GM12878 (cell line): Measurements from ENCODE around the gene NXPH1. TPM values are rescaled to one million over a fixed set of nuclear protein-coding genes. Genes with fewer than 3 reads are reported as not detected.

Experiments used
- ATAC-seq: fragments of 200-7000 bp; cut with Tn5 transposase; 3 replicates; pipeline ENCODE4 v1.9.1; 2020; ENCODE audit warnings: mild to moderate bottlenecking, moderate library complexity
- BruUV-seq: library from RNA; stranded (reverse); fragments of 400-500 nt; replicated peaks from 2 replicates; lab custom pipeline; 2021; lab: Mats Ljungman, UMichigan
- CTCF ChIA-PET: fragments of 300-600 bp; sonication (Branson Sonifier 250); formaldehyde crosslinking; extraction: SDS; loops from one replicate; lab custom pipeline; 2021; ENCODE audit warnings: inconsistent platforms; lab: Yijun Ruan, JAX
- POLR2A ChIA-PET: fragments of 350-600 bp; formaldehyde crosslinking; extraction: SDS; loops from one replicate; lab custom pipeline; 2021; ENCODE audit warnings: inconsistent platforms; lab: Charles Lee
- RAD21 ChIA-PET: fragments of 300-600 bp; sonication (Branson Sonifier 250); formaldehyde crosslinking; loops from one replicate; lab custom pipeline; 2023; ENCODE audit warnings: antibody characterized with exemption; ENCODE audit not compliant: unreplicated experiment; lab: Charles Lee
- SMC1A ChIA-PET: fragments of 300-600 bp; sonication (Branson Sonifier 250); formaldehyde crosslinking; loops from one replicate; lab custom pipeline; 2023; ENCODE audit not compliant: unreplicated experiment, uncharacterized antibody; lab: Charles Lee
- DNase-seq: peaks from one replicate; pipeline ENCODE4 v3.0.0-alpha.2; 2011; ENCODE audit warnings: low read depth, low spot score
- FAIRE-seq: peaks from 3 replicates; lab custom pipeline; 2011; peaks lifted over from hg19 to GRCh38; lab: Jason Lieb, UNC
- H2AFZ ChIP-seq: 2 replicates; pipeline ENCODE4 v1.6.0; 2011; ENCODE audit warnings: low read depth, low read length, control low read depth; ENCODE audit not compliant: control insufficient read depth
- H3K27ac ChIP-seq: 2 replicates; pipeline ENCODE4 v1.5.1; 2011; ENCODE audit warnings: control low read depth; ENCODE audit not compliant: control insufficient read depth, insufficient read depth
- H3K27me3 ChIP-seq, 2 experiments: replicated peaks in 1 of 2; 2 replicates each; pipeline versions ENCODE4 v1.6.0 to v1.6.1; 2011; ENCODE audit warnings: low read length in 1 of 2; ENCODE audit not compliant: control insufficient read depth in 2 of 2, insufficient read depth in 2 of 2
- H3K36me3 ChIP-seq, 2 experiments: 2 replicates each; pipeline ENCODE4 v1.5.1; 2011; ENCODE audit warnings: low read length in 1 of 2; ENCODE audit not compliant: control insufficient read depth in 2 of 2, insufficient read depth in 2 of 2
- H3K4me1 ChIP-seq: 2 replicates; pipeline ENCODE4 v1.6.1; 2011; ENCODE audit warnings: mild to moderate bottlenecking, low read length, moderate library complexity, mixed read lengths; ENCODE audit not compliant: control insufficient read depth, insufficient read depth
- H3K4me2 ChIP-seq: 2 replicates; pipeline ENCODE4 v1.6.0; 2011; ENCODE audit warnings: control low read depth; ENCODE audit not compliant: control insufficient read depth, insufficient read depth
- H3K4me3 ChIP-seq: fragments of 200-600 bp; sonication (generic); 2 replicates; pipeline ENCODE4 v1.5.1; 2016
- H3K79me2 ChIP-seq: 2 replicates; pipeline ENCODE4 v1.6.0; 2011; ENCODE audit warnings: low read length; ENCODE audit not compliant: control insufficient read depth, insufficient read depth
- H3K9ac ChIP-seq: 2 replicates; pipeline ENCODE4 v1.8.0; 2011; ENCODE audit warnings: low read length, control low read depth, mixed read lengths; ENCODE audit not compliant: control insufficient read depth, insufficient read depth
- H3K9me3 ChIP-seq: replicated peaks from 3 replicates; pipeline ENCODE4 v1.5.1; 2011; ENCODE audit warnings: mild to moderate bottlenecking, low read length; ENCODE audit not compliant: control insufficient read depth, insufficient read depth
- H4K20me1 ChIP-seq: 2 replicates; pipeline ENCODE4 v1.6.0; 2011; ENCODE audit not compliant: control insufficient read depth, insufficient read depth
- CEBPB ChIP-seq, 2 experiments: fragments of 150-350 bp in 1 of 2; IDR thresholded peaks; 2 replicates each; pipeline ENCODE4 v1.6.1; 2012 to 2014; ENCODE audit warnings: low read depth in 2 of 2, low read length in 2 of 2, borderline replicate concordance in 1 of 2, inconsistent platforms in 1 of 2
- CHD1 ChIP-seq: IDR thresholded peaks from 2 replicates; pipeline ENCODE4 v1.6.1; 2012; ENCODE audit warnings: low read depth, low read length, improper control_type of control experiment
- FOS ChIP-seq: IDR thresholded peaks from 3 replicates; pipeline ENCODE4 v1.6.1; 2011; ENCODE audit warnings: borderline replicate concordance; ENCODE audit not compliant: insufficient read length; ENCODE audit errors: extremely low read depth
- FOXM1 ChIP-seq: IDR thresholded peaks from 2 replicates; pipeline ENCODE4 v1.6.1; 2012; ENCODE audit warnings: low read depth, mild to moderate bottlenecking, inconsistent platforms, low read length, moderate library complexity
- MAX ChIP-seq: IDR thresholded peaks from 2 replicates; pipeline ENCODE4 v1.6.1; 2012; ENCODE audit warnings: low read depth, low read length, improper control_type of control experiment
- NR2C2 ChIP-seq: IDR thresholded peaks from 2 replicates; pipeline ENCODE4 v1.6.1; 2011; ENCODE audit warnings: borderline replicate concordance, low read depth; ENCODE audit not compliant: control insufficient read depth, insufficient read length
- POU2F2 ChIP-seq: IDR thresholded peaks from 3 replicates; pipeline ENCODE4 v1.6.1; 2011; ENCODE audit warnings: low read depth, mild to moderate bottlenecking, low read length, borderline replicate concordance
- TAF1 ChIP-seq: IDR thresholded peaks from 2 replicates; pipeline ENCODE4 v1.6.1; 2011; ENCODE audit warnings: mild to moderate bottlenecking, low read depth, low read length, borderline replicate concordance
- TARDBP ChIP-seq: IDR thresholded peaks from 2 replicates; pipeline ENCODE4 v1.6.1; 2016; ENCODE audit warnings: borderline replicate concordance
- TCF12 ChIP-seq: IDR thresholded peaks from 2 replicates; pipeline ENCODE4 v1.6.1; 2011; ENCODE audit warnings: low read depth, mild to moderate bottlenecking, low read length
- in situ Hi-C: fragments of 300-500 bp; cut with MboI; formaldehyde crosslinking; loops from 9 replicates; pipeline ENCODE4 v1.14.3; 2018; ENCODE audit warnings: mixed read lengths
- intact Hi-C: fragments of 100-400 bp; cut with micrococcal nuclease; formaldehyde crosslinking; loops from one replicate; pipeline ENCODE4 v1.14.2; 2022; ENCODE audit not compliant: unreplicated experiment
- polyA plus RNA-seq, 11 experiments: library from polyadenylated mRNA; depleted of rRNA in 4 of 11; unstranded in 6 of 11; stranded (reverse) in 5 of 11; fragments of >200 nt; fragmentation: Nextera tagmentation in 4 of 11; fragmentation: Illumina TruSeq in 1 of 11; extraction: Ambion mirVana in 4 of 11; extraction: Trizol in 1 of 11; gene quantifications; 1 replicate in 1 of 11; 2 replicates in 10 of 11; pipeline versions ENCODE4 v1.2.1 to v1.2.3, GENCODE V29; 2011 to 2016; ENCODE audit warnings: inconsistent platforms in 2 of 11, missing spikeins in 2 of 11, low read depth in 1 of 11
- total RNA-seq, 4 experiments: library from RNA; depleted of rRNA in 3 of 4; stranded (reverse); fragments of >200 nt in 3 of 4; fragmentation: Illumina TruSeq in 1 of 4; extraction: Trizol in 1 of 4; gene quantifications; 2 replicates each; pipeline versions ENCODE4 v1.2.1 to v1.2.3, GENCODE V29; 2013 to 2021

Gene NXPH1
- total and polyA plus RNA-seq, 10 of the 15 experiments (the other 5 are each of a cell fraction or from before 2014, with no cell fraction given): 0.06 to 0.34 TPM; not detected in 8

- ChIA-PET POLR2A (no interaction called here), RAD21 (no interaction called here)
- intact Hi-C loops: no loop called here
- H3K4me1 ChIP-seq: no peaks in the 10 kb centered on the region
- H3K27ac ChIP-seq: no peak overlapping the region
- no TSS peak for BruUV-seq
- H3K4me2 ChIP-seq: no peak overlapping the region
- FAIRE-seq: no peak
- no peak for TF ChIP-seq MAX
- TF ChIP-seq POU2F2: no peak
- TF ChIP-seq CEBPB (IDR thresholded peaks at IDR 0.05; ENCODE audit: borderline replicate concordance in 1 of 2, low read depth in 2 of 2, low read length in 2 of 2): no peak
- TF ChIP-seq FOXM1: no peak
- no peak for TF ChIP-seq TCF12
- TF ChIP-seq NR2C2: no peak
- no peak for TF ChIP-seq TAF1
- TF ChIP-seq FOS: no peak
- no peak for TF ChIP-seq CHD1
- TF ChIP-seq TARDBP: no peak
- TF ChIP-seq, all 136 proteins: peak for 0
- H3K79me2 ChIP-seq: no peaks in the 10 kb centered on the region
- no peak for ATAC-seq
- no peaks in the 10 kb centered on the region for H3K9me3 ChIP-seq
- no peak overlapping the region for H3K4me3 ChIP-seq
- in situ Hi-C loops: no loop called here
- no peaks in the 10 kb centered on the region for H4K20me1 ChIP-seq
- ChIA-PET CTCF (interaction anchor here (0.6 to 1.2 kb wide), 2 partner anchors 30 to 90 kb away, joined by 3 read pairs; no protein-coding TSS in a partner anchor), SMC1A (interaction anchor here (1.0 kb wide), 1 partner anchor 10 kb away, joined by 3 read pairs; no protein-coding TSS in a partner anchor)
- H3K36me3 ChIP-seq: no peaks in the 10 kb centered on the region
- no peak for DNase-seq
- H2AFZ ChIP-seq: no peak overlapping the region
- H3K27me3 ChIP-seq: no peaks in the 10 kb centered on the region
- H3K9ac ChIP-seq: no peak overlapping the region
These were observed 157.9 kb downstream of the NXPH1 start for GRCh38 chr7:8591289-8591688.
